Skeletal muscle satellite cell (primary cell): ENCODE results near the gene BUB1.
"Not testable (repeated sequence)": the region's sequence is repeated elsewhere in the genome, so short reads cannot be mapped to it uniquely, and the experiment has no call there.

Experiments used
- H3K27me3 ChIP-seq: 2 replicates; pipeline ENCODE4 v1.7.0; 2013; ENCODE audit warnings: low read length; ENCODE audit not compliant: control insufficient read depth, insufficient read depth
- H3K36me3 ChIP-seq: 2 replicates; pipeline ENCODE4 v1.7.0; 2013; ENCODE audit warnings: mild to moderate bottlenecking, control low read depth, low read length; ENCODE audit not compliant: insufficient read depth
- H3K4me1 ChIP-seq: 2 replicates; pipeline ENCODE4 v1.7.0; 2013; ENCODE audit warnings: low read length; ENCODE audit not compliant: control insufficient read depth, insufficient read depth
- H3K4me2 ChIP-seq: 2 replicates; pipeline ENCODE4 v1.7.0; 2013; ENCODE audit warnings: mild to moderate bottlenecking, low read length
- H3K4me3 ChIP-seq: 2 replicates; pipeline ENCODE4 v1.7.0; 2013; ENCODE audit warnings: low read length
- H3K9ac ChIP-seq: 2 replicates; pipeline ENCODE4 v1.7.0; 2013; ENCODE audit warnings: mild to moderate bottlenecking, low read depth, low read length, moderate library complexity
- H3K9me3 ChIP-seq: replicated peaks from 2 replicates; pipeline ENCODE4 v1.7.0; 2013; ENCODE audit warnings: mild to moderate bottlenecking, control low read depth, low read length

Gene BUB1

DNA sequence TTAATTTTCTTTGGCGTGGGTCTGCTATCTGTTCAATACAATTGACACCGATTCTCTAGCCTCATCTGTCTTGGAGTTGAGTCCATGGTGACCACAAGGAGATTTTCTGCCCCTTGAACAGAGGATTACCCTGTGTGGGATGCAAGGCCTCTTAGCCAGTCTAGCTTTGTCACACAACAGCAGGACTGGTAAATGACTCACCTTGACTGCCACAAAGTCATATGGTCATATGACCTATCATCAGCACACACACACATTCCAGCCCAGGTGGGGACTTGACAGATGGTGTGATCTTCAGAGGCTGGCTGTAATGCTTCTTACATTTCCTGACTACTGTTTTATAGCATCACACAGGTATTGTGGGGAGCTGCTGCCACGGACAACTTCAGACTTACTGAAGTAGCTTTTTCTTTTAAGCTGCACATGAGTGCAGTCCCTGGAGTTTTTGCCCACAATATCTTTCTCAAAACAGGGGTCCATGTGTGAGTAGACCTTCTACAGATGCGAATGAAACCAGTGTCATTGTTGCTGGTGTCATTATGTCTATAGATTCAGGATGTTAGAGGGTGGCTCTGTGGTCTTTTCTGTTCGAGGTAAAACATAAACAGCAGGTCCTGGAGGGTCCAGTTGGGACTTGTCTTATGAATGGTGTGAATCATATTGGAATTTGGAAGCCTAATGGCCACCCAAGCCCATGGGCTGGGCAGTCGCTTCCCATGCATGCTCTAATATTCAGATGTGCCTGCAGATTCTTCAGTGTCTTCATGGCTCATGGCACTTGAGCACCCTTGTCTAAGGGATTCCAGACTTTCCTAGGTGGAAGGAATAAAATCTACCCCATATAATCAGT, 35.9 kb upstream of the BUB1 start:
- Histone ChIP-seq H3K4me3 (no peak overlapping the region), H3K27me3 (peaks cover 85% of the 10 kb centered on the region)

DNA sequence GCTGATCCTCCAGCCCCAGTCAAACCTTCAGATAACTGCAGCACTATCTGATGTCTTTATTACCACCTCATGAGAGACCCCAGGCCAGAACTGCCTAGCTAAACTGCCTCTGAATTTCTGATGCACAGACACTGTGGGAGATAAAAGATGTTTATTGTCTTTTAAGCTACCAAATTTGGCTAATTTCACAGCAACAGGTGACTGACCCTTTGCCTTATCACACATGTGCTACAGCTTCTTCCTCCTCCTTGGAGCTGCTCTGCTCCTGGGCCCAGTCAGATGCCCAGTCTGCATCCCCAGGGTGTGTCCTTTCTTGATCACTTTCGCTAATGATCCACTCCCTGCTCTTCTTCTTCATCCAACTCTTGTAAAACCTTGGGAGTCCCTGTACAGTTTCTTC, 34.9 kb upstream of the BUB1 start:
- H3K9me3 ChIP-seq = no peaks in the 10 kb centered on the region
- no peak overlapping the region for H3K9ac ChIP-seq
- H3K4me1 ChIP-seq = no peaks in the 10 kb centered on the region
- no peak overlapping the region for H3K4me3 ChIP-seq
- no peak overlapping the region for H3K4me2 ChIP-seq
- H3K27me3 ChIP-seq = peaks cover 85% of the 10 kb centered on the region
- H3K36me3 ChIP-seq = no peaks in the 10 kb centered on the region

More for the DNA sequence above, 35.9 kb upstream of the BUB1 start:
- H3K36me3 ChIP-seq = no peaks in the 10 kb centered on the region
- H3K4me1 ChIP-seq = no peaks in the 10 kb centered on the region
- H3K9me3 ChIP-seq = no peaks in the 10 kb centered on the region
- no peak overlapping the region for H3K9ac ChIP-seq
- no peak overlapping the region for H3K4me2 ChIP-seq

DNA sequence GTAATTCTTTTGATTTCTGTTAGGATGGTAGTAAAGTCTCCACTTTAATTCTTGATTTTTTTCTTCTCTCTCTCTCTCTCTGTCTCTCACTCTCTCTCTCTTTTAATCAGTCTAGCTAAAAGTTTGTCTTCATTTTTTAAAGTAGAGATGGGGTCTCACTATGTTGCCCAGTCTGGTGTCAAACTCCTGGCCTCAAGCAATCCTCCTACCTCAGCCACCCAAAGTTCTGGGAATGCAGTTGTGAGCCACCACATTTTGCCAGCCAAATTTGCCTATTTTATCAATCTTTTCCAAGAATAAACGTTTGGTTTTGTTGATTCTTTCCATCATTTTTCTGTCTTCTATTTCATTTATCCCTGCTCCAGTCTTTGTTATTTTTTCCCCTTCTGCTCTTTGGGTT, 30.6 kb upstream of the BUB1 start:
- H3K4me1 ChIP-seq = no peaks in the 10 kb centered on the region
- no peak overlapping the region for H3K4me3 ChIP-seq
- no peaks in the 10 kb centered on the region for H3K9me3 ChIP-seq
- peaks cover 86% of the 10 kb centered on the region for H3K27me3 ChIP-seq
- H3K36me3 ChIP-seq = no peaks in the 10 kb centered on the region
- no peak overlapping the region for H3K9ac ChIP-seq
- H3K4me2 ChIP-seq = no peak overlapping the region

GRCh38 chr2:110707386-110707965, 29.6 kb upstream of the BUB1 start:
- peaks cover 87% of the 10 kb centered on the region for H3K27me3 ChIP-seq
- H3K9me3 ChIP-seq = no peaks in the 10 kb centered on the region
- no peaks in the 10 kb centered on the region for H3K4me1 ChIP-seq
- H3K9ac ChIP-seq = no peak overlapping the region
- no peaks in the 10 kb centered on the region for H3K36me3 ChIP-seq
- no peak overlapping the region for H3K4me3 ChIP-seq
- no peak overlapping the region for H3K4me2 ChIP-seq

DNA sequence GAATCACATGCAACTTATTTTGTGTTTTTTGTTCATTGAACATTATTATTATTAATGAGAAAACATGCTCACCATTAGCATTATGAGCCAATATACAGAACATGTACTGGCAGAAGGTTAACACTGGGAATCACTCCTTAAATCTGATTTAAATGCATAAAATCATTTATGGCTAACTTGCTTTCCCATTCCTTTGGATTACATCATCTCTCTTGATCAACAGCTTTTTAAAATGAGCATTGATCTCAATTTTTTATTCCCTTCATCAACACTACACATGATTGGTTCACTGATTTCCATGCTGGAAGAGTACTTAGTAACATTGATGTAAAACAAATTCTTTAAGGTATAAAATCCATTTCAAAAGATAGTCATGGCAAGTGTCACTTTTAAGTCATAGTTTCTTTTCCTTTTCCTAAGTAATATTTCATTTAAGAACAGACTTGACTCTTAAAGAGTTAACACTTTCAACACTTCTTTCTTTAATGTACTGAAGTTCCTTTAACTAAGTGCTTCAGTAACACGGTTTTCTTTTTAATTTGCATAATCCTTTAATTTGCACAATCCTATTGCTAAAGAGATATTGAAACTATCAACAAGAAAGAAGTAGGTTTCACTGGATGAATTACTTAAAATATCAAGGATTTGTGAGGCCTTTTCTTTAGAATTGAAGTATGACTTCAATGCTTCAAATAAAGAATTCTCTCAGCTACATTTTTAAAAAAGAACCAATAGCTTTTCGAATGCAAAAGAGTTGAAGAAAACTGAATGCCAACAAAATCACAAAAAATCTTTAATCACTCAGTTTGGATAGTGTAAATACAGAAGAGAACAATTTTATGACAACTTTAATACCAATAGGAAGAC, 24.9 kb upstream of the BUB1 start:
- H3K4me1 ChIP-seq = no peaks in the 10 kb centered on the region
- no peaks in the 10 kb centered on the region for H3K36me3 ChIP-seq
- H3K4me3 ChIP-seq = no peak overlapping the region
- no peak overlapping the region for H3K9ac ChIP-seq
- no peak overlapping the region for H3K4me2 ChIP-seq
- H3K9me3 ChIP-seq = no peaks in the 10 kb centered on the region
- H3K27me3 ChIP-seq = peaks cover 80% of the 10 kb centered on the region

- not testable (repeated sequence) for H3K4me2 ChIP-seq, H3K36me3 ChIP-seq, H3K4me1 ChIP-seq, H3K4me3 ChIP-seq, H3K9ac ChIP-seq, H3K9me3 ChIP-seq
- H3K27me3 ChIP-seq = peaks cover 54% of the 10 kb centered on the region
Observed at GRCh38 chr2:110698253-110698652, 20.4 kb upstream of the BUB1 start.

GRCh38 chr2:110695146-110695898, 17.5 kb upstream of the BUB1 start:
- not testable (repeated sequence) for H3K4me2 ChIP-seq, H3K4me1 ChIP-seq, H3K9me3 ChIP-seq, H3K4me3 ChIP-seq, H3K9ac ChIP-seq, H3K36me3 ChIP-seq
- peaks cover 51% of the 10 kb centered on the region for H3K27me3 ChIP-seq

GRCh38 chr2:110691612-110692258, 13.9 kb upstream of the BUB1 start:
- Histone ChIP-seq H3K9ac (no peak overlapping the region), H3K4me3 (no peak overlapping the region), H3K27me3 (peaks cover 72% of the 10 kb centered on the region), H3K36me3 (no peaks in the 10 kb centered on the region), H3K9me3 (no peaks in the 10 kb centered on the region), H3K4me2 (no peak overlapping the region), H3K4me1 (no peaks in the 10 kb centered on the region)

GRCh38 chr2:110690083-110690965, 12.5 kb upstream of the BUB1 start:
- no peaks in the 10 kb centered on the region for H3K36me3 ChIP-seq
- no peaks in the 10 kb centered on the region for H3K4me1 ChIP-seq
- H3K4me3 ChIP-seq = no peak overlapping the region
- no peaks in the 10 kb centered on the region for H3K9me3 ChIP-seq
- H3K4me2 ChIP-seq = no peak overlapping the region
- H3K9ac ChIP-seq = no peak overlapping the region
- H3K27me3 ChIP-seq = peaks cover 83% of the 10 kb centered on the region

GRCh38 chr2:110688594-110689091, 10.8 kb upstream of the BUB1 start:
- no peaks in the 10 kb centered on the region for H3K36me3 ChIP-seq
- no peak overlapping the region for H3K9ac ChIP-seq
- H3K9me3 ChIP-seq = no peaks in the 10 kb centered on the region
- H3K27me3 ChIP-seq = peaks cover 84% of the 10 kb centered on the region
- no peak overlapping the region for H3K4me2 ChIP-seq
- no peak overlapping the region for H3K4me3 ChIP-seq
- H3K4me1 ChIP-seq = no peaks in the 10 kb centered on the region
